Measurements from ENCODE around the gene COPS2. TPM values are rescaled to one million over a fixed set of nuclear protein-coding genes. Genes with fewer than 3 reads are reported as not detected.
A peak's percentile ranks its signal among the peaks of the same experiment; 100 is the strongest.

Gene COPS2
- total RNA-seq, 1 experiment from 2014 or later: 88.3 TPM

- 100% methylated on average over 1 of the region's 1 CpG for WGBS (ENCODE audit: extremely low coverage, insufficient read length, low lambda C conversion rate)
- H2BK15ac ChIP-seq (ENCODE audit: low read depth, low read length): no peak overlapping the region
Observed at GRCh38 chr15:49148727-49149126, 6.7 kb downstream of the COPS2 start.

More at GRCh38 chr15:49148727-49149126, 6.7 kb downstream of the COPS2 start:
- no peak for DNase-seq
- H2AK5ac ChIP-seq (ENCODE audit: insufficient read length, low read length): no peak overlapping the region
- H4K20me1 ChIP-seq (ENCODE audit: control insufficient read depth, insufficient read depth, insufficient read length): no peaks in the 10 kb centered on the region
- Mint-ChIP-seq H3K36me3 (ENCODE audit: insufficient read depth in 1 of 3, low read depth in 3 of 3) (peaks cover under 1 to 11% (median 9%) of the 10 kb centered on the region in 3 experiments; a peak in 4 of 7 replicates), H3K4me3 (peak overlapping the region in 1 of 2 experiments; percentile 0; a peak in 1 of 5 replicates), H3K27ac (peak overlapping the region; percentile 3 to 95 (median 85); a peak in 6 of 7 replicates), H3K9me3 (no peaks in the 10 kb centered on the region), H3K4me1 (peaks cover 22% of the 10 kb centered on the region in 2 experiments), H3K27me3 (ENCODE audit: low read depth) (no peaks in the 10 kb centered on the region)
- H2BK20ac ChIP-seq (ENCODE audit: low read depth, low read length, poor library complexity, severe bottlenecking): no peak overlapping the region
- H4K8ac ChIP-seq (replicated peaks; ENCODE audit: insufficient read length, low read depth, low read length): no peak overlapping the region
- no peak overlapping the region for H3K4me2 ChIP-seq (ENCODE audit: insufficient read depth, insufficient read length, low read length)
- H3K23ac ChIP-seq (ENCODE audit: insufficient read length, low read depth, low read length): no peak overlapping the region
- no peaks in the 10 kb centered on the region for H3K79me1 ChIP-seq (ENCODE audit: insufficient read depth, low read depth, low read length, poor library complexity, severe bottlenecking)
- no peak overlapping the region for H4K91ac ChIP-seq (ENCODE audit: insufficient read length, low read depth, low read length)
- H3K18ac ChIP-seq (ENCODE audit: insufficient read length, low read depth, low read length): no peak overlapping the region
- TF ChIP-seq CTCF (conservative IDR thresholded peaks at IDR 0.05): no peak
- H2AFZ ChIP-seq (ENCODE audit: low read length): no peak overlapping the region
- no peak overlapping the region for H2BK12ac ChIP-seq (ENCODE audit: insufficient read length, low read depth, low read length)
- no peak overlapping the region for H3T11ph ChIP-seq (ENCODE audit: low read length)
- no peak overlapping the region for H3K14ac ChIP-seq (ENCODE audit: insufficient read depth, low read length)
- no peaks in the 10 kb centered on the region for H3K9me3 ChIP-seq (ENCODE audit: control insufficient read depth, low read depth, low read length)
- H3K27me3 ChIP-seq (ENCODE audit: insufficient read depth, low read length): no peaks in the 10 kb centered on the region
- H3K27ac ChIP-seq (ENCODE audit: insufficient read length, low read depth, low read length): no peak overlapping the region
- no peak overlapping the region for H2BK120ac ChIP-seq (ENCODE audit: low read depth, low read length, poor library complexity, severe bottlenecking)
- H3K79me2 ChIP-seq (ENCODE audit: insufficient read depth, low read length): peaks cover 27% of the 10 kb centered on the region
- no peak overlapping the region for H3K9ac ChIP-seq (ENCODE audit: extremely low read depth, insufficient read length, low read length)
- H3K23me2 ChIP-seq (ENCODE audit: insufficient read length, low read depth, low read length, poor library complexity, severe bottlenecking): no peaks in the 10 kb centered on the region
- H4K5ac ChIP-seq (ENCODE audit: insufficient read length, low read depth, low read length): no peak overlapping the region
- no peak overlapping the region for H2BK5ac ChIP-seq (ENCODE audit: insufficient read length, low read length)
- H3K4ac ChIP-seq (ENCODE audit: low read depth, low read length): no peak overlapping the region
- no peaks in the 10 kb centered on the region; the same call in 1 of the 2 replicates for H3K4me1 ChIP-seq (ENCODE audit: insufficient read depth, low read length)
- no peak overlapping the region for H3K56ac ChIP-seq (ENCODE audit: insufficient read length, low read depth, low read length)

Measured in H9 (cell line).